ENCODE results near the gene MSH3. TPM values are rescaled to one million over a fixed set of nuclear protein-coding genes. Genes with fewer than 3 reads are reported as not detected.

The MSH3 gene
- total and polyA plus RNA-seq, 2 donors from 2014 or later = 7.0 to 22.1 TPM

DNA sequence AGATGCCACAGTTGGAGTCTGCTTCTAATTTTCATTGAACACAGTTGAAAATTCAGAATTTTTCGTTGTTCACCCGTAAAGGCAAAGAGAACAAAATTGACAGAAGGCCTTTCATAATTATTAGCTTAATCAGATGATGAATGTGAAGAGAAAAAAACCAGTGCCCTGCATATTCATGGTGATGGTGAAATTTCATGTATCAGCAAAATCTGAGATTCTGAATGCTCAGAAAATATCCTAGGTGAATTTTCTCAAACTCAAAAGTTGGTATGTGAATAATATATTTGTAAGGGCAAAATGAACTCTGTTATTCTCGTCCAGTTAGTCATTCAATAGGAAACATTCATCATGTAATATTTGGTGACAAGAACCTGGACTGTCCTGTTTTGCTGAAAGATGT is 136.2 kb downstream of the MSH3 start:
- no peaks in the 10 kb centered on the region for H3K4me1 ChIP-seq (ENCODE audit: control insufficient read depth in 2 of 3, insufficient read depth in 2 of 3, low read depth in 1 of 3, low read length in 3 of 3)
- H3K9ac ChIP-seq (ENCODE audit: low read length in 3 of 3) = no peak overlapping the region
- H3K27ac ChIP-seq (ENCODE audit: low read depth in 2 of 2, low read length in 2 of 2) = no peak overlapping the region
- H3K9me3 ChIP-seq (ENCODE audit: control insufficient read depth in 2 of 3, insufficient read depth in 1 of 3, low read length in 3 of 3) = no peaks in the 10 kb centered on the region
- intact Hi-C loops (cut with DNase I) = no loop called here
- TF ChIP-seq, protein P1, sequence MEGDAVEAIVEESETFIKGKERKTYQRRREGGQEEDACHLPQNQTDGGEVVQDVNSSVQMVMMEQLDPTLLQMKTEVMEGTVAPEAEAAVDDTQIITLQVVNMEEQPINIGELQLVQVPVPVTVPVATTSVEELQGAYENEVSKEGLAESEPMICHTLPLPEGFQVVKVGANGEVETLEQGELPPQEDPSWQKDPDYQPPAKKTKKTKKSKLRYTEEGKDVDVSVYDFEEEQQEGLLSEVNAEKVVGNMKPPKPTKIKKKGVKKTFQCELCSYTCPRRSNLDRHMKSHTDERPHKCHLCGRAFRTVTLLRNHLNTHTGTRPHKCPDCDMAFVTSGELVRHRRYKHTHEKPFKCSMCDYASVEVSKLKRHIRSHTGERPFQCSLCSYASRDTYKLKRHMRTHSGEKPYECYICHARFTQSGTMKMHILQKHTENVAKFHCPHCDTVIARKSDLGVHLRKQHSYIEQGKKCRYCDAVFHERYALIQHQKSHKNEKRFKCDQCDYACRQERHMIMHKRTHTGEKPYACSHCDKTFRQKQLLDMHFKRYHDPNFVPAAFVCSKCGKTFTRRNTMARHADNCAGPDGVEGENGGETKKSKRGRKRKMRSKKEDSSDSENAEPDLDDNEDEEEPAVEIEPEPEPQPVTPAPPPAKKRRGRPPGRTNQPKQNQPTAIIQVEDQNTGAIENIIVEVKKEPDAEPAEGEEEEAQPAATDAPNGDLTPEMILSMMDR (IDR thresholded peaks at IDR 0.05; ENCODE audit: borderline replicate concordance, extremely low read depth, insufficient read depth) = no peak
- DNase-seq (no peak), FAIRE-seq (no peak)
- H3K4me3 ChIP-seq (ENCODE audit: low read length in 3 of 3) = no peak overlapping the region
- no peaks in the 10 kb centered on the region for H3K27me3 ChIP-seq (ENCODE audit: control insufficient read depth, insufficient read depth, low read length)
- H3K36me3 ChIP-seq (ENCODE audit: control insufficient read depth in 2 of 3, insufficient read depth in 3 of 3, low read length in 3 of 3) = peaks cover 5 to 14% (median 10%) of the 10 kb centered on the region in 3 donors

DNA sequence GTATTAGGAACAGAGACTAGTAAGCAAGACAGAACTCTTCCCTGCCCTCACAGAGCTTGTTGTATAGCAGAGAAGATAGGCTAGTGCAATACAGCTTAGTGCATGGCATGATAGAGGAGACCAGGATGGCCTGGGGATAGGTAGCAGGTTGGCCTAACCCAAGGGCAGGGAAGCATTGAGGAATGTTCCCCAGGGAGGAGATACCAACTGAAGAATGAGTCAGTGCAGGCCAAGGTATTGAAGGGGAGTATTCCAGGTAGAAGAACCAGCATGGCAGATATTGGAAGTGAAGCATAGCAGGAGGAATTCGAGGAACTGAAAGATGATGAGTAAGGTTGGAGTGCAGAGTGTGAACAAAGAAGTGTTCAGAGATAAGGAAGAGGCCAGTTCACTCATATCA is 138.9 kb downstream of the MSH3 start:
- Histone ChIP-seq H3K4me3 (ENCODE audit: low read length in 3 of 3) (no peak overlapping the region), H3K27ac (ENCODE audit: low read depth in 2 of 2, low read length in 2 of 2) (no peak overlapping the region), H3K27me3 (ENCODE audit: control insufficient read depth, insufficient read depth, low read length) (no peaks in the 10 kb centered on the region), H3K9ac (ENCODE audit: low read length in 3 of 3) (no peak overlapping the region), H3K4me1 (ENCODE audit: control insufficient read depth in 2 of 3, insufficient read depth in 2 of 3, low read depth in 1 of 3, low read length in 3 of 3) (no peaks in the 10 kb centered on the region), H3K36me3 (ENCODE audit: control insufficient read depth in 2 of 3, insufficient read depth in 3 of 3, low read length in 3 of 3) (peaks cover 5 to 10% (median 10%) of the 10 kb centered on the region in 3 donors), H3K9me3 (ENCODE audit: control insufficient read depth in 2 of 3, insufficient read depth in 1 of 3, low read length in 3 of 3) (no peaks in the 10 kb centered on the region)
- no peak for FAIRE-seq
- no peak for DNase-seq
- intact Hi-C loops (cut with DNase I) = no loop called here
- TF ChIP-seq, protein P1 (IDR thresholded peaks at IDR 0.05; ENCODE audit: borderline replicate concordance, extremely low read depth, insufficient read depth) = no peak

DNA sequence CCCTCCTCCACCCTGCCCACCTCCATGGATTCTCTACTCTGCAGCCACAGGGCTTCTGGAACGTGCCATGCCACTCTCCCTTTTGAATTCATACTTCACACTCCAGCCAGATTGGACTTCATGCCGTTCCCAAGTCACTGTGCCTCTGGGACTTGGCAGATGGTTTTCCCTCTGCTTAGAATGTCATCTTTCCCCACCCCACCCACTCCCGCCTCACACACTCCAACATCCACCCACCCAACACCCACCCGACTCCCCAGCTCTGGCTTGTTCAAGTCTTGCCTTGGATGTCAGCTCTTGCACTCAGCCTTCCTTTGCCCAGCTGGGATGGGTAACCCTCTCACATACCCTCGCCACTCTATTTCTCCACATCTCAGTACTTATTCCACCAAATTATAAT is 142.4 kb downstream of the MSH3 start:
- FAIRE-seq = no peak
- Histone ChIP-seq H3K36me3 (ENCODE audit: control insufficient read depth in 2 of 3, insufficient read depth in 3 of 3, low read length in 3 of 3) (peaks cover 5 to 10% (median 10%) of the 10 kb centered on the region in 3 donors), H3K27me3 (ENCODE audit: control insufficient read depth, insufficient read depth, low read length) (no peaks in the 10 kb centered on the region)

More for the DNA sequence above, 142.4 kb downstream of the MSH3 start:
- intact Hi-C loops (cut with DNase I) = no loop called here
- Histone ChIP-seq H3K9ac (ENCODE audit: low read length in 3 of 3) (no peak overlapping the region), H3K9me3 (ENCODE audit: control insufficient read depth in 2 of 3, insufficient read depth in 1 of 3, low read length in 3 of 3) (no peaks in the 10 kb centered on the region), H3K4me1 (ENCODE audit: control insufficient read depth in 2 of 3, insufficient read depth in 2 of 3, low read depth in 1 of 3, low read length in 3 of 3) (no peaks in the 10 kb centered on the region), H3K27ac (ENCODE audit: low read depth in 2 of 2, low read length in 2 of 2) (no peak overlapping the region), H3K4me3 (ENCODE audit: low read length in 3 of 3) (no peak overlapping the region)
- no peak for DNase-seq
- TF ChIP-seq, protein P1 (IDR thresholded peaks at IDR 0.05; ENCODE audit: borderline replicate concordance, extremely low read depth, insufficient read depth) = no peak
